ENCODE results near the gene LPIN1.

The LPIN1 gene

GRCh38 chr2:11786592-11786991 lies 40.2 kb downstream of the LPIN1 start:
- TF ChIP-seq CTCF (IDR thresholded peaks at IDR 0.05): no peak

- no peak for TF ChIP-seq CTCF (IDR thresholded peaks at IDR 0.05)
Measured at GRCh38 chr2:11787991-11788390, 41.6 kb downstream of the LPIN1 start.

GRCh38 chr2:11788461-11789124 lies 42.2 kb downstream of the LPIN1 start:
- TF ChIP-seq CTCF (IDR thresholded peaks at IDR 0.05): no peak

- no peak for TF ChIP-seq CTCF (IDR thresholded peaks at IDR 0.05)
Measured at GRCh38 chr2:11789243-11789642, 42.8 kb downstream of the LPIN1 start.

GRCh38 chr2:11790228-11790627 lies 43.8 kb downstream of the LPIN1 start:
- no peak for TF ChIP-seq CTCF (IDR thresholded peaks at IDR 0.05)

- no peak for TF ChIP-seq CTCF (IDR thresholded peaks at IDR 0.05)
Measured at GRCh38 chr2:11795590-11795989, 49.2 kb downstream of the LPIN1 start.

GRCh38 chr2:11796190-11797171 lies 50.0 kb downstream of the LPIN1 start:
- no peak for TF ChIP-seq CTCF (IDR thresholded peaks at IDR 0.05)
